Loucy (cell line): ENCODE results near the gene ORC1.

ENCODE experiments used
- EZH2phosphoT487 ChIP-seq: fragments of 200-600 bp; IDR thresholded peaks from 2 replicates; pipeline ENCODE4 v1.6.1; 2018; ENCODE audit warnings: antibody characterized with exemption, mild to moderate bottlenecking, moderate library complexity, borderline replicate concordance
- TF ChIP-seq, protein P1 (sequence below): fragments of 200-600 bp; sonication (generic); conservative IDR thresholded peaks from 2 replicates; pipeline ENCODE4 v1.5.1; 2014; ENCODE audit warnings: mild to moderate bottlenecking, antibody characterized with exemption, low read length

DNA sequence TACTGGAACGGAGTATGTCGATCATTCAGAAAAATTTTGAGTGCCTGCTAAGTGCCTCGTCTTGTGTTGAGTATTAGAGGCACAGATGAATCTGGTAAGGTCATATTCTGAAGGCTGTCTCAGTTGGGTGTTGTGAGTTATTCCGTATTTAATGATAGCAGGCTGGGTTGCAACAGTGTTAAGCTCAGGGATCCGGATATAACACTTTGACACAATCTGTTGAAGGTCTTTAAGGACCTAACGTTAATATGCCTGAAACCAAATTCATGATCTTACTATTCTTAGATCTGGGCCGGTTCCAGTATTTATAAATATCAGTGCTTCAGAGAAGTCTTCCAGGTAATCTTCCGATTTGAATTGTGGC lies 734 bp upstream of the ORC1 start:
- TF ChIP-seq, protein P1, sequence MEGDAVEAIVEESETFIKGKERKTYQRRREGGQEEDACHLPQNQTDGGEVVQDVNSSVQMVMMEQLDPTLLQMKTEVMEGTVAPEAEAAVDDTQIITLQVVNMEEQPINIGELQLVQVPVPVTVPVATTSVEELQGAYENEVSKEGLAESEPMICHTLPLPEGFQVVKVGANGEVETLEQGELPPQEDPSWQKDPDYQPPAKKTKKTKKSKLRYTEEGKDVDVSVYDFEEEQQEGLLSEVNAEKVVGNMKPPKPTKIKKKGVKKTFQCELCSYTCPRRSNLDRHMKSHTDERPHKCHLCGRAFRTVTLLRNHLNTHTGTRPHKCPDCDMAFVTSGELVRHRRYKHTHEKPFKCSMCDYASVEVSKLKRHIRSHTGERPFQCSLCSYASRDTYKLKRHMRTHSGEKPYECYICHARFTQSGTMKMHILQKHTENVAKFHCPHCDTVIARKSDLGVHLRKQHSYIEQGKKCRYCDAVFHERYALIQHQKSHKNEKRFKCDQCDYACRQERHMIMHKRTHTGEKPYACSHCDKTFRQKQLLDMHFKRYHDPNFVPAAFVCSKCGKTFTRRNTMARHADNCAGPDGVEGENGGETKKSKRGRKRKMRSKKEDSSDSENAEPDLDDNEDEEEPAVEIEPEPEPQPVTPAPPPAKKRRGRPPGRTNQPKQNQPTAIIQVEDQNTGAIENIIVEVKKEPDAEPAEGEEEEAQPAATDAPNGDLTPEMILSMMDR, result no peak; the same call in 1 of the 2 replicates
- no peak for TF ChIP-seq EZH2phosphoT487
